HG03108 (cell line): Measurements from ENCODE around the gene FGFR3.

Source experiments
- ATAC-seq: cut with Tn5 transposase; IDR thresholded peaks from one replicate; pipeline ENCODE4 v1.9.1; 2021; ENCODE audit warnings: moderate library complexity; ENCODE audit not compliant: unreplicated experiment

FGFR3 gene

DNA sequence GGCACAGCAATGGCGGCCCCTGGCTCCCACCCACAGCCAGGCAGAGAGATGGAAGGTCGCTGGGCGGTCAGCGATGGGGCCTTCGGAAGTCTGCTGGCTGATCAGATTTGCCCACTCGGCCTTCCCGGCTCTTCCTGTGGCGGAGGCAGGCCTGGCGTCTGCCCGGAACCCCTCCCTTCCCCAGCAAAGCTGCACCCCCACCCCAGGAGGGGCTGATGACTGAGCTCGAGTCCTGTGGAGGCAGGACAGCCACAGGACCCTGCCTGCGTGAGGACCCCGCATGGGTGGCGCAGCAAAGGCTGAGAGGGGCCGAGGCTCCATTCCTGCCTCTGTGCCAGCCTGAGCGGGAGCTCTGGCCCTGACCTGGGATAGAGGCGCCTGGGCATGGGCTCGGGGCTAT, 37.0 kb upstream of the FGFR3 start:
- no peak for ATAC-seq

DNA sequence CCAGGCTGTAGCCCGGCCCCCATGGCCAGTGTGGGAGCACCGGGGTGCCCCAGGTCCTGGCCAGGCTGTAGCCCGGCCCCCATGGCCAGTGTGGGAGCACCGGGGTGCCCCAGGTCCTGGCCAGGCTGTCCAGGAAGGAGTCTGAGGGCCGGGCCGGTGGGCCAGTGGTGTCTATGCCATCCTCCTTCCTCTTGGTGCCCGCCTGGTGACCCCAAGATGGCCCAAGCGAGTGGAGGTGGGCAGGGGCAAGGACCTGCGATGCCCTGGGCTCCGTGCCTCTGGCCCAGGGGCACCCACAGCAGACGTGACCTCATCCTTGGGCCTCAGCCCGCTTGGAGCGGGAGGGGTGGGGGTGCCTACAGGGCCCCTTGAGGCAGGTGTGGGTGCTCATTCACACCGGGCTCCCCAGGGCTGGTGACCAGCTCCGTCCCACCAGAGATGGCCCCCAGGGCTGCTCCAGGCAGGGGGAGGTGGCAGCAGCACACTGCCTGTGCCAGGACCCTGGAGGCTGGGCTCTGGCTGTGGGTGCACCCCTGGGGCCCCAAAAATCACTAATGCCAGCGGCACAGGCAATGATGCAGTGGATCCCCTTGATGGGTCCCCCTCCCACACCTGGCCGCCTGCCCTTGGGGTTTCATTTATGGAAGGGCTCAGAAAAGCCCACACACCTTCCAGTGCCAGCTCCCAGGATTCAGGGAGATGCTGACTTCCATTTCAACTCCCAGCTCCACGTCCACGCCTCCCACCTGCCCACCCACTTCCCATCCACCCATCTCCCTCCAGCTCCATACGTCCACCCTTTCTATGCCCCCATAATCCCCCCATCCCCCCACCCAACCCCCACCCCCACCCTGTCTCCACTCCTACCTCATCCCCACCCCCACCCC, 36.0 kb upstream of the FGFR3 start:
- no peak for ATAC-seq

DNA sequence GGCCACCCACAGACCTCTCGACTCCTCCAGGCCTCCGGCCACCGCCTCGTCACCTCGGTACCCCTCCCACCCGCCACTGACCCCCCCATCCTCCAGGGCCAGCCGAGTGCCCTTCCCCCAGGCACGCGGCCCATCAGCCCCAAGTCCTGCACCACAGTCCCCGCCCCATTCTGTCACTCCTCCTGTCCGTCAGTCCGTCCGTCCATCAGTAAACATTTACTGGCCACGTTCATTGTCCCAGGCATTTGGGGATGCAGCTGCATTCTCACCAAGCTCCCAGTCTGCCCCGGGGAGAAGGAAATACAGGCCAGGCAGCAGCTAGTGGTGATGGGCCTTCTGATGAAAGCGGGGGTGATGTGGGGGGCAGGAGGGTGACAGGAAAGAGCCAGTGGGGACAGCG, 35.3 kb upstream of the FGFR3 start:
- ATAC-seq: no peak

DNA sequence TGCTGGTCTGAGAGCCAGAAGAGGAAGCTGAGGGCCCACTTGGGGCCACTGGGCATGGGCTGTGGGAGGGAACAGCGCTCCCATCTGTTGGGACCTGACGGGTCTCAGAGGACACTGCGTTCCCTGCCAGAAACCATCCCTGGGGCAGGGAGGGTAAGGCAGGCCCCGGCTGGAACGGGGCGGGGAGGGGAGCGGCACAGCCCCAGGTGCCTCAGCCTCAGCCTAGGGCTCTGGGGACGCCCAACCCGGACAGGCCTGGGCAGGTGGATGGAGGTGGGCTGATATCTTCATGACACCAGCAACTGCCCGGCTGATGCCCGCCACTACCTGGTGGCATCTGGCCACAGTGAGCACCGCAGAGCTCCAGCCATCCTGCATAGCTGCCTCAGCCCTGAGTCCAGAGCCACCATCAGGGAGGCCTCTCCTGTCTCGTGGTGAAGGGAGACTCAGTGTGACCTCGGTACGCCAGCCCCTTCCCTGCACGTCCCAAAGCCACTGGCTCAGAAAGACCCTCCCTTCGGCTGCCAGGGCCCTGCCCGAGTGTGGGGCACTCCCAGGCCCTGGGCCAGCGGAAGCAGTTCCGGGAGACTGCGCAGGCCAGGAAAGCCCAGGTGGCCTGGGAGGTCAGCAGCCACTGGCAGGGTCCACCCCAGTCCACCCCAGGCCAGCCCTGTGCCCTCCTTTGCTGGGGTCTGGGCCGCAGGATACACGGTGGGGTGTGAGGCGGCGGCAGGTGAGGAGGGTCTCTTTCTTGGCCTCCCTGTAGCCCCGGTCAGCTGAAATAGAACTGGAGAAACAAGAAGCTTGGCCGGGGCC, 34.6 kb upstream of the FGFR3 start:
- no peak for ATAC-seq

GRCh38 chr4:1759170-1759817, 33.8 kb upstream of the FGFR3 start:
- no peak for ATAC-seq

- no peak for ATAC-seq
Measured at GRCh38 chr4:1759818-1760223, 33.3 kb upstream of the FGFR3 start.

- ATAC-seq: no peak
Measured at GRCh38 chr4:1760521-1761071, 32.5 kb upstream of the FGFR3 start.

DNA sequence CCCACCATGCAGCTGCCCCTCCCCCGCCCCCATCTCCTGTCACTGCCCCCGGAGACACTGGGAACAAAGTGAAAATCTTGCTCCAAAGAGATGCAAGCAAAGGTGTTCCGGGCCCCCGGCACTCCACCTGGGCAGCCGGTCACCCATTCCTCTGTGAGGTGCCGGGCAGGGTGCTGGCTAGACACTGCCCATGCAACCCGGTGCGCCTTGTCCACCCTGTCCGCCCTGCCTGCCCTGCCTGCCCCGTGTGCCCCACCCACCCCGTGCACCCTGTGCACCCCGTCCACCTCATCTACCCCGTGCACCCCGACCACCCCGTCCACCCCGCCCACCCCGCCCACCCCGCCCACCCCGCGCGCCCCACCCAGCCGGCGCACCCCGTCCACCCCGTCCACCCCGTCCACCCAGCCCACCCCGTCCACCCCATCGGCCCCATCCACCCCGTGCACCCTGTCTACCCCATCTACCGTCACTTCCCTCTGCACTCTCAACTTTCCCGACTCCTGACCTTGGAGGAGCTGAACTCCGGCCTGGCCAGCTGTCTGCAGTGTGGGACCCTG, 31.9 kb upstream of the FGFR3 start:
- ATAC-seq: no peak

GRCh38 chr4:1762264-1763010, 30.7 kb upstream of the FGFR3 start:
- ATAC-seq: no peak

GRCh38 chr4:1763070-1763549, 30.0 kb upstream of the FGFR3 start:
- no peak for ATAC-seq

- ATAC-seq: no peak
Measured at GRCh38 chr4:1763550-1764080, 29.5 kb upstream of the FGFR3 start.

DNA sequence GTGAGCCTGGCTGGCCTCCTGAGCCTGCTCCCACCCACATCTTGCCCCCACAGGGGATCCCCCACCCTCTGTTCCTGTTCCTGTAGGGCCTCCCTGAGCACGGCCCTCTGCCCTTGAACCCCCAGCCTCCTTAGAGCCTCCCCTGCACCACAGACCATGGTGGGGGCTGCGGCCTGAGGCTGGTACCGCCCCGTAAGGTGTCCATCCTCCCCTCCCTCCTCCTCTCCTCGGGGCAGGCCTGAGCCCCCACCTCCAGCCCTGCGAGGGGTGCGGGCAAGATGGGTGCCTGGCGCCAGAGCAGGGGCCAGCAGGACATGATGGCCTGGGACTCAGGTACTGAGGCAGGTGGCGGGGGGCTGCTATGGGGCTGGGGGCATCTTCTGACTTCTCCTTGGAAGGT, 28.4 kb upstream of the FGFR3 start:
- no peak for ATAC-seq

DNA sequence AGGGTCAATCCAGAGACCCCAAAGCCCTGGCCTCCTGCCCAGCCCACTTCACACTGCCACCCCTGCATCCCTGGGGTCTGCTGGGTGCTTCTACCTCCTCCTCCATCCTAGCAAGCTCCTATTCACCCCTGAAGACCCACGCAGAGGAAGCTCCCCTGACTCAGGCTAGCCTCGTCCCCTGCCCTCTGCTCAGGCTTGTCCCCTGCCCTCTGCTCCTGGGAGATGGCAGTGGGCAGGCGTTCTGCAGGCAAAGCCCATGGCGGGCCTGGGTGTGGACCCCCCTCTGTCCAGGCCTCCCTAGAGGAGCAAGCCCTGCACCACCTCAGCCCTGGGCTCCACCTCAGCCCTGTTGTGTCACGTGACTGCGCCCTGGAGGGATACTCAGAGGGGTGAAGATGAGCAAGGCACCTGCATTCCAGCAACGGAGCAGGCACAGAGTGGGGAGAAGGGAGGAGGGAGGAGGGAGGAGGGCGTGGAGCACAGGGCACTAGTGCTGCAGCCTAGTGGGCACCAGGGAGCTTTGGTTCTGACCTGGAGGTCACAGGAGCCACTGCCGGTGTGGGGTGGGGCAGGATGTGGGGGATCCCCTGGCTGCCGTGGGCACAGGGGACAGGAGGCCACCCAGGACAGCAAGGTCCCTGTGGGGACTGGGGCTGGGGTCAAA, 27.6 kb upstream of the FGFR3 start:
- no peak for ATAC-seq

- ATAC-seq: no peak
Measured at GRCh38 chr4:1766106-1767060, 26.7 kb upstream of the FGFR3 start.

- no peak for ATAC-seq
Measured at GRCh38 chr4:1767061-1767769, 25.9 kb upstream of the FGFR3 start.

GRCh38 chr4:1767770-1768366, 25.2 kb upstream of the FGFR3 start:
- no peak for ATAC-seq

GRCh38 chr4:1768367-1769034, 24.6 kb upstream of the FGFR3 start:
- ATAC-seq: no peak
